Measurements from ENCODE around the gene HCST. TPM values are rescaled to one million over a fixed set of nuclear protein-coding genes. Genes with fewer than 3 reads are reported as not detected.
"Not testable (repeated sequence)": the region's sequence is repeated elsewhere in the genome, so short reads cannot be mapped to it uniquely, and the experiment has no call there.

The HCST gene
- total RNA-seq, 1 donor from 2014 or later = 20.9 TPM

DNA sequence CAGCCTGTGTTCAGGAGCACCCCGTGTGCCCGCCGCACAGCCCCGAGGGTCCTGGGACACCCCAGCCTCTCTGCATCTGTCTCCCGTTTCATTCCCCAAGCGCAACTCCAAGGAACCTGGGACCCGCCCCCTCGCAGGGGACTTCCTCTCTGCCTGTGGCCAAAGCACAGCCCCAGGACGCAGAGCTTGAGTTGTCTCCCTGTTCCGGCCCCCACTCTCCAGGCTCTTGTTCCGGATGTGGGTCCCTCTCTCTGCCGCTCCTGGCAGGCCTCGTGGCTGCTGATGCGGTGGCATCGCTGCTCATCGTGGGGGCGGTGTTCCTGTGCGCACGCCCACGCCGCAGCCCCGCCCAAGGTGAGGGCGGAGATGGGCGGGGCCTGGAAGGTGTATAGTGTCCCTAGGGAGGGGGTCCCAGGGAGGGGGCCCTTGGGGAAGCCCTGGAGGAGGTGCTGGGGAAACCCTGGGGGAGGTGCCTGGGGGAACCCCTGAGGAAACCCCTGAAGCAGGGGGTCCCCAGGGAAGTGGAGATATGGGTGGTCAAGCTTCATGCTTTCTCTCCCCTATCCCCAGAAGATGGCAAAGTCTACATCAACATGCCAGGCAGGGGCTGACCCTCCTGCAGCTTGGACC lies 1.3 kb downstream of the HCST start:
- DNase-seq (ENCODE audit: low spot score) = peak; percentile 92

GRCh38 chr19:35904311-35905068 lies 2.2 kb downstream of the HCST start:
- DNase-seq (ENCODE audit: low spot score) = no peak

DNA sequence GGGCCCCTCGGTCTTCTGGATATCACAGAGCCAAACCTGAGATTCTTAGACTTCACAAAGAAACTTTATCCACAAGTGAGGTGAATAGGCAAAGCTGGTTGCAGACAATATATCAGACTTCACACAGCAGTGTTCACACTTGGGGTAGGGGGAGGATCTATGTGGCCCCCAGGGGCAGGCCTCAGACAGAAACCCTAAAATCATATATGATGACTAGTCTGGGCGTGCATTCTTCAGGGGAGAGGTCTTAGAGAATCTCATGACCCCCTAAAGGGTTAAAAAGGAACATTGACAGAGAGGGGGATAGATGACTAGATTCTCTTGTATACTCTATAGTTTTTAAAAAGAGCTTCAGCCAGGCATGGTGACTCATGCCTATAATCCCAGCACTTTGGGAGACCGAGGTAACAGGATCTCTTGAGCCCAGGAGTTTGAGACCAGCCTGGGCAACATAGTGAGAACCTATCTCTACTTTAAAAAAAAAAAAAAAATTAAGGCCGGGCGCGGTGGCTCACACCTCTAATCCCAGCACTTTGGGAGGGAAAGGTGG lies 2.9 kb downstream of the HCST start:
- DNase-seq (ENCODE audit: low spot score) = no peak

GRCh38 chr19:35907377-35907745 lies 5.0 kb downstream of the HCST start:
- DNase-seq (ENCODE audit: low spot score) = no peak

DNA sequence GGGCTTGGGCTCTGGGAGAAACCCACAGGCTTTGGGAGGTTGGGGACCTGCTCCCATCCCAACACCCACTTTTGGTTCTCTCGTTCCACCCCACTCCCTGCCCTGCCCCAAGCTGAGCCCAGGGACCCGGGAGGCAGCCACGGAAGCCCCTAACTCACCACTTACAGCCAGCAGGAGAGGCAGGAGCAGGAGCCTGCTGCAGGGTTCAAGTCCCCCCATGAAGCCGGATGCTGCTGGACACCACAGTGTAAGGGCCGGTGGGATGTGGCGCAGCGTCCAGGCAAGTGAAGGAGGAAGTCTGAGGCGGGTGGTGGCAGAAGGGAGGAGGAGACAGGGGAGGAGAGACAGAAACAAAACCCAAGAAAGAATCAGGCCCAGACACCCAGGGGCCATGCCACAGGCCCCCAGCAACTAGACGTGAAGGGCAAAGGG lies 5.7 kb downstream of the HCST start, which contains the start of gene TYROBP:
Gene TYROBP, minus strand, starts transcription at position 286 of the 432 bp plus-strand sequence. Its CDS starts 67 bp downstream, at position 219.
- no peak for DNase-seq (ENCODE audit: low spot score)

DNA sequence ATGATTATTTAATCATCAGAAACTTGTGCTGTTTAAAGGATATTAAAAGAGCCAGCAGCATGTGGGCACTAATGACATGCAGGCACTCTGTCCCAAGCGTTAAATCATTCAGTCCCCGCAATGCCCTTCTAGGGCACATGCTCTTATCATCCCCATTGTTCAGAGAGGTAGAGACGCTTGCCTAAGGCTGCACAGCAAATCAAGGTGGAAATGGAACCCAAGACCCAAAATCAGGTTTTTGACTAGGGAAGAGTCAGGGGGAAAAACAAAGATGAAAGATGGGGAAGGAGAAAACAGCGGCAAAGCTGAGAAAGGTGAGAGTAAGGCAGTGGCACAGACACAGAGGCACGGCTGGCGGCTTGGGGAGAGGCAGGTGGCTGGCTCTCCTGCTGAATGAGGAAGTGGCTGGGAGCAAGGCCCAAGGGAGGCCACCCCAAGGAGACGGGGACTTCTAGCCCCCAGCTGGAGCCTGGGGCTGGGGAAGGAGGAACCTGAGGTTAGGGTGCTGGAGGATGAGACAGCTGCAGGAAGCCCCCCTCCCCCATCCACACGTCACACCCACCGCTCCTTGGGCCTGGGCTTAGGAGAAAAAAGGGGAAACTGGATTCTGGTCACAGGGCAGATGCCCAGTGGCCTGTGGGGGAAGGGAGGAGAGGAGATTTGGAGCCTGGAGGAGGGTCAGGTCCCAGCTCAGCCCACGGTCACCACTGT lies 6.8 kb downstream of the HCST start:
- DNase-seq (ENCODE audit: low spot score) = peak; percentile 91

GRCh38 chr19:35909684-35910035 lies 7.3 kb downstream of the HCST start:
- no peak for DNase-seq (ENCODE audit: low spot score)

GRCh38 chr19:35910355-35910754 lies 8.0 kb downstream of the HCST start:
- not testable (repeated sequence) for DNase-seq (ENCODE audit: low spot score)

- no peak for DNase-seq (ENCODE audit: low spot score)
These were observed 8.8 kb downstream of the HCST start for GRCh38 chr19:35911173-35911572.

- no peak for DNase-seq (ENCODE audit: low spot score)
These were observed 9.5 kb downstream of the HCST start for GRCh38 chr19:35911790-35912189.

- DNase-seq (ENCODE audit: low spot score) = no peak
These were observed 11.3 kb downstream of the HCST start for GRCh38 chr19:35913589-35913988.

DNA sequence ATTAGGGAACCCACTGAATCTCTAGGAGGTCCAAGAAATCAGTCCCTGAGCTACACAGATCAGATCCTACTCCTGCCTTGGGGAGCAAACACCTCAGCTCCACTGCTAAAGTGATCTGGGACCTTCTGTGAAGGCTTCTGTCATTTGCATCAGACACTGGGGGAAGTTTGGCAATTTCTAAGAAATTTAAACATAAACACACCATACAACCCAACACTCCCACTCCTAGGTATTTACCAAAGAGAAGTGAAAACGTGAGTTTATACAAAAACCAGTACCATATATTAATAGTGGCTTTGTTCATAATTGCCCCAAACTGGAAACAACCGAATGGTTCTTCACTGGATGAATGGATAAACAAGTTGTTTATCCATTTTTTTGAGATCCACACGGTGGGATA lies 13.1 kb downstream of the HCST start:
- no peak for DNase-seq (ENCODE audit: low spot score)

- DNase-seq (ENCODE audit: low spot score) = no peak
These were observed 17.0 kb downstream of the HCST start for GRCh38 chr19:35919306-35919705.

GRCh38 chr19:35921012-35921411 lies 18.7 kb downstream of the HCST start:
- DNase-seq (ENCODE audit: low spot score) = no peak

- no peak for DNase-seq (ENCODE audit: low spot score)
These were observed 23.2 kb downstream of the HCST start for GRCh38 chr19:35925501-35925900.

- no peak for DNase-seq (ENCODE audit: low spot score)
These were observed 26.2 kb downstream of the HCST start for GRCh38 chr19:35928507-35928906.

DNA sequence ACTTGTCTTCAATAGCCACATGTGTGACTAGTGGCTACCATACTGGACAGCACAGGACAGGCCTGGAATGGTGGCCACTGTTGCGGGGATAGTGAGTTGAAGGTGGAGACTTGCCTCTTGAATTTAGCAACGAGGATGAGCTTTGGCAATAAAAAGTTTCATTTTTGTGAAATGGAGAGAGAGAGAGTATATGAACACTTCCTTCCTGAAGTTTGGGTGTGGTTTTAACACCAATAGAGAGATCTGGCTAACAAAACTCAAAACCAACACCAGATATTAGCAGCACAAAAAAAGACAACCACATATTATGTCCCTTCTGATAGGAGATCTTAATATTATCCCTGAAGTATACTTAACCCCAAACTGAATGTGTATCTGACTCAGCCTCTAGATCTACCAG lies 27.5 kb downstream of the HCST start:
- DNase-seq (ENCODE audit: low spot score) = no peak

DNA sequence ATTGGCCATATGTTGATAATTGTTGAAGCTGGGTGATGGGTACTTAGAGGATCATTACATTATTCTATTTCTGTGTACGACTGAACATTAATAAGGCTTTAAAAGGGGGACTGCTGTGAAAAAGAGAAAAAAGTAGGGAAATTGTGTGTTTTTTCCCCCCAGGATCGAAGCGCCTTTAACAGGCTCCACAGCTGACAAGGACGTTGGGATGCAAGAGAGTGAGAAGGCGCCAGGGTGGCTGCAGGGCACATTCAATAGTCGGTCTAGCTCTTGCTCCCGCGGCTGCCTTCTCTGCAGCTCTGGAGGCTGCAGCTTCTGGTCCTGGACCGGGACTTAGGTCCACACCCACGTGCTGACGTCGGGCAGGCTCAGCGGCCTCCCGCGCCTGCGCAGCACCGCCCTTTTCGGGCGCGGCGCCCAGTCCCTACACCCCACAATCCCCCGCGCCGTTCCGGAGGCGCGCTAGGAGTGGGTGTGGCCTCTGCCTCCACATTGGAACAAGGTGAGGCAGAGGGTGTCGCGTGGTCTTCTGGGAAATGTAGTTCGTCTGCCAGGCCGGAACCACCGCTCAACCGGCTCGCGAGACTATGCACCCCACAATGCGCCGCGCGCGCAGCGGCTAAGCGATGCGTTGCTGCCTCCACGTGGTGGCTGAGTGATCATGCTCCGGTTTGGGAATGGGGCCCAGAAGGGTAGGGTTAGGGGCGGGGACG lies 29.0 kb downstream of the HCST start:
- peak; percentile 99 for DNase-seq (ENCODE audit: low spot score)

DNA sequence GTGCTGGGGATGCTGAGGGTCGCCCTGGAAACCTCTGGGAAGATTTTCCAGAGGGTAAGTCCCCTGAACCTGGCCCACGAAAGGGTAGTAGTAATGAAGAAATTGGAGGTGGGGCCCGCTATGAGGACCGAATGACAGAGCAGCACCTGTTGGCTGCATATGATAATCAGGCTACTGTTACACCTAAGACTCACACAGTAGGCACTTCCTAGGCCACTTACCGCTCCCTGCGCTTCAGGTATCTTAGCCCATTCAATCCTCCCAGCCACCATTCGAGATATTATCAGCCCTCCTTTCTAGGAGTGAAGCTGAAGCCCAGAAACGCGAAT lies 29.5 kb downstream of the HCST start:
- no peak for DNase-seq (ENCODE audit: low spot score)

- DNase-seq (ENCODE audit: low spot score) = no peak
These were observed 30.1 kb downstream of the HCST start for GRCh38 chr19:35932291-35932936.
